K562 (cell line): ENCODE results near the gene TMEM120A. TPM values are rescaled to one million over a fixed set of nuclear protein-coding genes. Genes with fewer than 3 reads are reported as not detected.

Experiments used
- ADNP ChIP-seq: fragments of 200-800 bp; sonication (Bioruptor generic); IDR thresholded peaks from 2 replicates; pipeline ENCODE4 v1.6.1; 2016; ENCODE audit warnings: missing genetic modification characterization, missing compliant biosample characterization
- ATF4 ChIP-seq: fragments of 450-650 bp; formaldehyde crosslinking; IDR thresholded peaks from 2 replicates; pipeline ENCODE4 v1.4.0; 2022; ENCODE audit warnings: mild to moderate bottlenecking, moderate library complexity
- ESRRA ChIP-seq: fragments of 450-650 bp; IDR thresholded peaks from 2 replicates; pipeline ENCODE4 v1.6.1; 2014; ENCODE audit warnings: low read depth, mild to moderate bottlenecking, moderate library complexity, borderline replicate concordance
- ETV1 ChIP-seq: fragments of 450-650 bp; conservative IDR thresholded peaks from 2 replicates; pipeline ENCODE4 v1.6.1; 2016; ENCODE audit warnings: missing genetic modification characterization, control low read depth, low read depth, missing compliant biosample characterization
- HSF4 ChIP-seq: fragments of 250-450 bp; sonication (Bioruptor Pico); IDR thresholded peaks from 2 replicates; pipeline ENCODE4 v2.1.2; 2022; ENCODE audit warnings: mild to moderate bottlenecking, moderate library complexity, borderline replicate concordance
- KDM4B ChIP-seq, 2 experiments: fragments of 450-650 bp in 1 of 2; sonication (generic) in 1 of 2; IDR thresholded peaks; 2 replicates each; pipeline ENCODE4 v1.6.1; 2016 to 2017; ENCODE audit warnings: borderline replicate concordance in 2 of 2, antibody characterized with exemption in 1 of 2, low read depth in 1 of 2, mild to moderate bottlenecking in 1 of 2
- KLF1 ChIP-seq: fragments of 450-650 bp; IDR thresholded peaks from 2 replicates; pipeline ENCODE4 v1.6.1; 2016; ENCODE audit warnings: missing genetic modification characterization, missing compliant biosample characterization
- NFIX ChIP-seq: fragments of 250-450 bp; sonication (Bioruptor Pico); IDR thresholded peaks from 2 replicates; pipeline ENCODE4 v1.4.0; 2020; ENCODE audit warnings: low read depth, mild to moderate bottlenecking, moderate library complexity
- NR4A1 ChIP-seq, 2 experiments: fragments of 250-450 bp in 1 of 2; fragments of 450-650 bp in 1 of 2; sonication (Bioruptor Pico) in 1 of 2; IDR thresholded peaks; 2 replicates each; pipeline versions ENCODE4 v1.4.0 to v1.6.1; 2016 to 2020; ENCODE audit warnings: mild to moderate bottlenecking in 2 of 2, missing compliant biosample characterization in 1 of 2, missing genetic modification characterization in 1 of 2, moderate library complexity in 1 of 2
- RNF219 ChIP-seq: fragments of 250-450 bp; sonication (Bioruptor Pico); IDR thresholded peaks from 2 replicates; pipeline ENCODE4 v1.5.0; 2022; ENCODE audit warnings: mild to moderate bottlenecking
- SRF ChIP-seq, 2 experiments: fragments of 250-450, 450-650 bp in 1 of 2; sonication (Bioruptor Pico) in 1 of 2; sonication (generic) in 1 of 2; formaldehyde crosslinking; IDR thresholded peaks; 2 replicates each; pipeline versions ENCODE4 v1.5.0 to v1.5.1; 2020 to 2022; ENCODE audit warnings: mild to moderate bottlenecking in 1 of 2, missing genetic modification reagents in 1 of 2
- TAF15 ChIP-seq: fragments of 200-400 bp; formaldehyde crosslinking; IDR thresholded peaks from 2 replicates; pipeline ENCODE4 v1.6.1; 2017; ENCODE audit warnings: mild to moderate bottlenecking, low read depth, low read length, moderate library complexity
- THAP7 ChIP-seq: fragments of 250-450 bp; sonication (Bioruptor Pico); IDR thresholded peaks from 2 replicates; pipeline ENCODE4 v1.5.0; 2021
- THRAP3 ChIP-seq: fragments of 450-650 bp; IDR thresholded peaks from 2 replicates; pipeline ENCODE4 v1.6.1; 2016; ENCODE audit warnings: mild to moderate bottlenecking, inconsistent platforms, borderline replicate concordance
- ZNF436 ChIP-seq: fragments of 250-450, 450-650 bp; sonication (Bioruptor Pico); formaldehyde crosslinking; IDR thresholded peaks from 2 replicates; pipeline ENCODE4 v1.7.0; 2020; ENCODE audit warnings: mild to moderate bottlenecking
- ZNF57 ChIP-seq: fragments of 450-650 bp; formaldehyde crosslinking; IDR thresholded peaks from 2 replicates; pipeline ENCODE4 v1.4.0; 2020; ENCODE audit warnings: mild to moderate bottlenecking, moderate library complexity
- ZNF592 ChIP-seq: fragments of 450-650 bp; IDR thresholded peaks from 2 replicates; pipeline ENCODE4 v1.6.1; 2017; ENCODE audit warnings: antibody characterized with exemption, mild to moderate bottlenecking
- ZNF699 ChIP-seq: fragments of 250-450 bp; sonication (Bioruptor Pico); IDR thresholded peaks from 2 replicates; pipeline ENCODE4 v1.8.0; 2021; ENCODE audit warnings: mild to moderate bottlenecking, moderate library complexity; ENCODE audit not compliant: insufficient replicate concordance
- polyA plus RNA-seq, 8 experiments: library from polyadenylated mRNA; depleted of rRNA in 4 of 8; stranded (reverse) in 5 of 8; unstranded in 3 of 8; fragments of >200 nt; fragmentation: Nextera tagmentation in 2 of 8; fragmentation: Illumina TruSeq in 1 of 8; extraction: Ambion mirVana in 2 of 8; extraction: Trizol in 1 of 8; gene quantifications; 2 replicates each; pipeline versions ENCODE4 v1.2.1 to v1.2.3, GENCODE V29; 2011 to 2014; ENCODE audit warnings: inconsistent platforms in 1 of 8, missing spikeins in 1 of 8
- total RNA-seq, 7 experiments: library from RNA; depleted of rRNA in 6 of 7; stranded (reverse); fragments of >200 nt in 6 of 7; fragmentation: Illumina TruSeq in 2 of 7; extraction: Trizol in 2 of 7; gene quantifications; 2 replicates each; pipeline versions ENCODE4 v1.2.1 to v1.2.3, GENCODE V29; 2011 to 2021; ENCODE audit warnings: low replicate concordance in 1 of 7

Gene TMEM120A
- total and polyA plus RNA-seq, 9 of the 15 experiments (the other 6 are each of a cell fraction or from before 2014, with no cell fraction given): 2.3 to 90.2 (median 22.9) TPM

- TF ChIP-seq ESRRA (no peak), ADNP (tag) (no peak), SRF (CRISPR knock-in tag; IDR thresholded peaks at IDR 0.05) (peak in 1 of 2 experiments; percentile 82; a peak in 1 of 4 replicates), ATF4 (CRISPR knock-in tag) (no peak), ZNF436 (peak; percentile 53; the same call in 1 of the 2 replicates), RNF219 (CRISPR knock-in tag) (peak; percentile 90), HSF4 (CRISPR knock-in tag) (no peak), KDM4B (IDR thresholded peaks at IDR 0.05; ENCODE audit: borderline replicate concordance in 2 of 2, low read depth in 1 of 2) (no peak), TAF15 (no peak), KLF1 (no peak), NR4A1 (CRISPR knock-in tag; IDR thresholded peaks at IDR 0.05) (no peak), NR4A1 (tag; IDR thresholded peaks at IDR 0.05) (no peak), ZNF592 (no peak), THRAP3 (no peak), NFIX (peak; percentile 94), ETV1 (tag) (no peak), THAP7 (0 out of 2 replicates have a peak, but pooled peaks have one; percentile 49), ZNF699 (CRISPR knock-in tag) (peak; percentile 82), ZNF57 (CRISPR knock-in tag) (peak; percentile 42; the same call in 1 of the 2 replicates)
These were observed 22.0 kb upstream of the TMEM120A start (continued) for GRCh38 chr7:76016191-76016947.
